ENCODE data around the gene TSPAN9.

The TSPAN9 gene

DNA sequence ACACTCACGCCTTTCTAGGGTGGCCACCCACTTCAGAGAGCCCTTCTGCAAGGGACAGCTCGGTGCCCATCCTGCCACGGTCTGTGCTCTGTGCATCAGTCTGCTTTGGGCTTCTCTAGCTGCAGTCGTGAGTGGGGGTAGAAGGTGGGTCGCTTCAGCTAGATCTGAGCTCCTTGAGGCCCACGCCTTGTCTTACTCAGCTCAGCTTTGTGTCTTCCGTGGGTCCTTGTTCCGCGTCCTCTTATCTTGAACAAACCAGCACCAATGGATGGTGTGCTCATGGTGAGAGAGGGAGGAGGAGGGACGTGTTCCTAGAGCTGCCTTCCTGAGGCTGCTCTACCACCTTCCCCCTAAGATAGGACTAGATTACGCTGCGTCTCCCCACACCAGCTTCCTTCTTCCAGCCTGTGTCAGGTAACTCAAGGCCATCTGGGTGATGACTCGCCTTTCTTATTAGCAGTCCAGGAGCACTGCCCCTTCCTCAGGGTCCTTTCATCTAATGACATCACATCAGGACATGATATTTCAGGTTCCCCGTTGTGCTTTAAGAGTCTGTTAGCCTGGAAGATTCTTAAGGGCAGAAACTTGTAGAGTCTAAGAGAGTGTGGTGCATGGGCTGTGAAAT lies 118.8 kb downstream of the TSPAN9 start:
- no peak for DNase-seq

DNA sequence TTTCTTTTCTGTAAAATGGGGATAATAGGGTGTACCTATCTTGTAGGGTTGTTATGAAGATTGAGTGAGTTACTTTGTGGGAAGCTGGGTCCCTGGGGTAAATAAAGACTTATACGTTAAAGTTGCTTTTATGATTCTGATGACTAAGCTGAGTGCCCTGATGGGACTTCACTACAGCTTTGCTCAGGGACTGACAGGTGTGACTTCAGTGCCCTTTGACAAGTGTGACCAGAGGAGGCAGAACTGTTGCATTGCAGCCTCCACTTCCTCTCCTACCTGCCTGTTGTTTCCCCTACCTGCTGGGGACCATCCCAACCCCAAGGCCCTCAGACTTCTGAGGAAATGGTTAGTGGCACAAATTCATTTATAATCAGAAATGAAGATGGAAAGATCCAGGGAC lies 119.3 kb downstream of the TSPAN9 start:
- DNase-seq: no peak

DNA sequence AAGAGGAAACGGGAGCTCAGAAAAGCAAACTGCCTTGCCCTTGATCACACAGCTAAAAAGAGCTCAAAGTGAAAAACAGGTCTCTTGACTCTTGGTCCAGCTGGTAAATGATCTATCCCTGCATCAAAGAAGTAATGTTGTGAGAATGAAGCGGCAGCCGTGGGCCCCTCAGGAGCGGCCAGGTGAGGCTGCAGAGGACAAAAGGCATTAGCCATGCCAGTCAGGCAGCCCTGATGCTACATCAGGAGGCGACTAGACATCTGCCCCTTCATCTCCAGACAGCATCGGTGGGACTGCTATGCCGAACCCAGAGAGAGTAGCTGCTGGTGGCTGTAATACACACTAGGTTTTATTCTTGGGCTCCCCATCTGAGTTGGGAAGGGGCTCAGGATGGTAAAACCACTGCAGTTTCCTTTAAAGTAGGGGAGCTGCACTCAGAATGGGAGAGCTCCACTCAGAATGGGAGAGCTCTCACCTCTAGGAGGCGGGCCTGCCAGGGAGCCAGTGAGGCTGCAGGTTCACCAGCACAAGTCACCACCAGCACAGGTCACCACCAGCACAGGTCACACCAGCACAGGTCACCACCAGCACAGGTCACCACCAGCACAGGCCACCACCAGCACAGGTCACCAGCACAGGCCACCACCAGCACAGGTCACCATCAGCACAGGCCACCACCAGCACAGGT lies 120.1 kb downstream of the TSPAN9 start:
- no peak for DNase-seq

DNA sequence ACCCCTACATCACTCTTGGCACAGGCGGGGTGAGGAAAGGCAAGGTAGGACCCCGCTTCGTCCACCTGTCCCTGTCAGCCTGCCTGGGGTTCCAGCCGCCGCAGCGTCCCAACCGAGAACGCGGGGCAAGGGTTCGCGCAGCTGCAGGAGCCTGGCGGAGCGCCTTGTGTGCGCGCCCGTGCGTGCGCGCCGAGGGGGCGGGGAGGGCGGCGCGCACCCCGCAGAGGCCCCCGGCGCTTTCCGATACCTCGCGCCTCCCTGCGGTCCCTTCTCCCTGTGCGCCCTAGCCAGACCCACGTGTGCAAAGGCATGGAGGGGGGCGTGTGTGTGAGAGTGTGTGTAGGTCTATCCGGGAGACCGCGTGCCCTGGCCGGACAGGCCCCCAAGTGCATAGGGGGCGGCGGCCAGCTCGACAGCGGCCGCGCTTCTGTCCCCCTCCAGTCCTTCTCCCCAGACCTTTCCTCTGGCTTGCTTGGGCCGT lies 122.4 kb downstream of the TSPAN9 start:
- DNase-seq: no peak

DNA sequence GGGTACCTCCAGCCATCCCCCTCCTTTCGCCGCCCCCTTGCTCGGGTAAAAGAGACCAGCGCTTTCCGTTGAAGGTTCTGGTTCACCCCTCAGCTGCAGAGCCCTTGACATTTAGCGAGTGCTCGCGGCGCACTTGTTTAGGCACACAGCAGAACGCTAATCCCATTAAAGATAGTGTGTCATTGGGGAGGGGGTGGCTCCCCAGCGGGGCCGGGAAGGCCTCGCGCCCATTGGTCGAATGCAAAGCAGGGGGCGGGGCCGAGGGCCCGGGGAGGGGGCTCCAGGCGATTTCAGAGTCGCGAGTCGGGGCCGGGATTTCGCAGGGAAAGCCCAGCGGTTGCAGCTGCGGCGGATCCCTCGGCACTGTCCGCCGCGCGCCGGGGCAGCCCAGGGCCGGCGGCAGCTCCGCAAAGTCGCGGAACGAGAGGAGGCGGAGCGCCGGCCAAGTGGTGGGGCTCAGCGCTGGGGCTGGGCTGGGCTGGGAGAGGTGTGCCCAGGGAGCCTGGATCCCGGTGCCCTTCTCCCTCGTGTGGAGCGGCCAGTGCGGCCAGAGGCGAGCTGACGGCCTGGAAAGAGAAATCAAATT lies 122.9 kb downstream of the TSPAN9 start:
- no peak for DNase-seq

DNA sequence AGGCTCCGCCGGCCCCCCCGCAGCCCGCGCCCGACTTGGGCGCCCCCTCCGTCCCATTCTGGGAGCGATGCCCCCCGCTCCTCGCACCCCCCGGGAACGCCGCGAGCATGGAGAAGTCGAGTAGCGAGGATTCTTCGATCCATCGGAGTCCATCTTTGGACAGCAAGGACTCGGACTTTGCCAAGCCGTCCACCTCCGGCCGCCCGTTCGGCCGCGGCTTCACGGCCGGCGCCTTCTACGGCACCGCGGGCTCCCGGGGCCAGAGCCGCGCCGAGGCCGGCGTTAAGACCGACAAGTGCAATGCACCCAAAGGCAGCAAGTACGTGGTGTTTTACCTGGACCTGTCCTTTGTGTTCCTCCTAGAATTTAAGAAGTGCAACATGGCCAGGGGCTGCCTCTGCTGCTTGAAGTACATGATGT lies 123.6 kb downstream of the TSPAN9 start:
- DNase-seq: no peak

DNA sequence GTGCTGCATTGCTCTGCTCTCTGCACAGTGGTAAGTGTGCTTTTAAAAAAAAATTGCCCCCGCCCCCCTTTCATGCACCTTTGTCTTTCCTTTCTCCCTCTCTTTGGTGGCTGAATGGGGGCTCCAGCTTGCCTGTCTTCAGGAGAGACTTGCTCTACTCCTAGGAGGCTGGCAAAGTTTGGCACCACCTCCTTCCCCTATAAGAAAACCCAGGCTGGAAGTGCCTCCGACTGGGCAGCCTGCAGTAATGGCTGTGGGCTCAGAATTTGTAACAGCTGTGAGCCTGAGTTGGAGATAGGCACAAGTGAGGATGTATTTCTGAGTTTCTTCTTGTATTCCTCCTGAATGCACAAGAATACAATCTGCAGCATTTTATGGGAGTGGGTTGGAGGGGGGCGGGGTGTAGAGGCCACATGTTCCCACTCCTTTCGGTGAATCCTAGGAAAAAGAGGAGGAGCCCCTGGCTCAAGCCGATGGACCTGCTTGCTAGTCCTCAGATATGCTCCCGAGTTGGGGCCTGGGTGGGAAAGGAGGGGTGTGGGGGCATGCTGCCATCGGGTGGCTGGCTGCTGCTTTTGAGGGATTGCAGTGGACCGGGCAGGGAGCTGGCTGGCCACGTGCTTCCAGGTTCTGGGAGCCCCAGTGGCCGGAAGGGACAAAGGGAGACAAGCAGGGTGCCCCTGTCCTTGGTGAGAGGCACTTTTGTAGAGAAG lies 124.3 kb downstream of the TSPAN9 start:
- no peak for DNase-seq

DNA sequence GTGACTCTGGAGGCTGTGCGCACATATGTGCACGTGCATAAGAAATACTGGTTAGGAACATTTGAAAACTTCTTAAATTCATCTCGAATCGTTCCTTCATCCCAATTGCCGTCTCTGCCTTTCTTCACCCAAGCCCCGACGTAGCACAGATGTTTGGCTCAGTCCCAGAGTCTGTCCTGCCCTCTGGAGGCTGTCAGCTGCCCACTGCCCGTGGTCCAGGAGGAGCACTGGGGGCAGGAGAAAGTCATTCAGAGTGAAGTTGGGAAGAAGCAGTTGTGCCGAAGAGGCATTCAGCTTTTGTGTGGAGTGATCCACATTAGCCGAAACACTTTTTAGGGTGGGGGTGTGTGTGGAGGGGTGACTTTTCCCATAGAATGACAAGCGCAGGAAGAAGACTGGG lies 124.9 kb downstream of the TSPAN9 start:
- no peak for DNase-seq

DNA sequence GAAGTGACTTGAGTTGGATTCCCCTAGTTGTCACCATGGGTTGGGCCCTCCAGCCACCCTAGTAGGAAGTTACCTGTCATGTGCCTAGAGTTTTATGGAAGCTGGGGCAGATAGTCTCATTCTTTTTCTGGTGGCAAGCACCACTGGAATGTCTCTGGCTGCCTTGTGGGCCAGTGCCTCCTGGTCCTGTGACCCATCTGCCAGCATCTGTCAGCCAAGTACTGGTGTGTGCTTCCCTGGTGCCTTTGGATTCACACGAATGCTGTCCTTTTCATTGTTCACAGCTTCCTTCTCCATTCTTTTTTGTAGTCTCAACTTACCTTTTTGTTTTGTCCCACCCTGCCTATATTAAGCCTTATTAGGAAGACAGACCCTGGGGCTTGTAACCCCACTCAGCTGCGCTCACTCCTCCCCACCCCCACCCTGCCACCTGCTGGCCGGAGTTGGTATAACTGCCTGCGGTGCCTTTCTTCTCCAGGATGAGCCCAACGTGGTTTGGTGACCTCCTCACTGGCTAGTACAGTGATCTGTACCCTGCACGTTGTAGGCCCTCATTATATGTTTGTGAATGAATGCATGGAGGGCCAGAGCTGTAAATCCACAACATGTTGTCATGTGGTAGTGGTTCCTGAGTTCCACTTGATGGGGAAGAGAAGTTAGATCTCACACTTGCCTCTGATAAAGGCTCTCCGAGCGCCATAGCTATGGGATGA lies 125.7 kb downstream of the TSPAN9 start:
- no peak for DNase-seq

DNA sequence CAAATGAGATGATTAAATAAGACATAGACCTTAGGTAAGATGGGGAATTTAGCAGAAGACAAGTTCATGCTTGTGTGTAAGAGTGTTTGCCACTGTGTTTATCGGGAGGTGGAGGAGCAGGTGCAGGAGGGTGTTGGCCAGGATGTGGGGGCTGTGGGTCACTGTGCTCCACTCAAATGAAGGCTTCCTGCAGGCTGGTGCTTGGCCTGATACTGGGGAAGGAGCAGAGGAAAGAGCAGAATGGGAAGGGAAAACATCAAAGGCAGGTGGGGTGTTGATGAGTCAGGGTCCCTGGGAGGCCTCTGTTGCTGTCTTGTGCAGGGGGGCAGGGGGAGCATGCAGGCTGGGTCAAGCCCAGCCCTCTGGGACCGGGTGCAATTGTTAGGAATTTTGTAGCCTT lies 126.5 kb downstream of the TSPAN9 start:
- DNase-seq: no peak

DNA sequence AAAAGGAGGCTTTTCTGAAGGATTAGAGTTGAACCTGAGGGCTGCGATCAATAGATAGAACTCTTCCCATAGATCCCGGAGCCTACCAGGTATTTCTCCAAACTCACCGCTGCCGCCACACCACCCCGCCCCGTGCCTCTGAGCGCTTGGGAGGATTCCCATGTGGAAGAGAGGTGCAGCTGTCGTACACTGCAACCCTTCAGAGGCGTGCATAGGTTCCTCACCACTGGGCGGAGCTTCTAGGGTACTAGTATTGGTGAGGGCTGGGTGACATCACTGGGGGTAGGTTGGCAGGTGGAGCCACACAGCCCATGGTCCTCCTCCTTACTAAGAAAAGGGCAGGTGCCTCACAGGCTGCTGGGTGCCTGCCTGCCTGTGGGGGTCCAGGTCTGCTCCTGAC lies 127.0 kb downstream of the TSPAN9 start:
- DNase-seq: no peak

DNA sequence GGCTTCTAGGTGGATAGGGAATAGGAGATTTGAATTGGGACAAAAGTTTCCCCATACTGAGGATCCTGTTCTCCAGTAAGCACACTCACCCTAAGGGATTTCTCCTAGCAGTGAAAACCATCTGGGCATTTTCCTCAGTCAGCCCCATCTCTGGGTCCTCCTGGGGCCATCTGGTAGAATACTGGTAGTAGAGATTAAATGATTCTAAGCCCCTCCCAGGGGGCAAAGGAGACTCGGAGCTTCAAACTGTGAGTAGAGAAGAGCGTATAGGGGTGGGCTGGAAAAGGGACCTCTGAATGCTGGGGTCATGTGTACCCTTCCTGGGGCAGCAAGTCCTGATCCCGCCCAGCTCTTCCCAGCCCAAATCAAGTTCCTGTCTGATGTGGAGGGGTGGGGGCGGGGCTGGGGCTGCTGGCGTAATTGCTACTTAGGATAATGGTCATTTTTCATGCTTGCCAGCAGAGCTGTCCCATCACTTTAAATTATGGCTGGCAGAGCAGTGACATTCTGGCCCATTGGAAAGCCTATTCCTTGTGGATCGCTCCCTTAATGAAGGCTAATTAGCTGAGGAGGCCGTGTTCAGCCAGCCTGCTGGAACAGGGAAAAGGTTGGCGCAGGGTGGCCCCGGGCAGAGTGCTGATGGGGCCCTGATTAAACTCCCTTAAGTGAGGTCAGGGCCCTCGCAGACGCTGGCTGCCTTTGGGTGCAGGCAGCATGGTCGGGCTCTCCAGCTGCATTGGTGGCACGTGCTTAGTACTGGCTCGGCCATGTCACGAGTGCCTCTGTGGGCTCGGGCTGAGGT lies 127.8 kb downstream of the TSPAN9 start:
- no peak for DNase-seq

DNA sequence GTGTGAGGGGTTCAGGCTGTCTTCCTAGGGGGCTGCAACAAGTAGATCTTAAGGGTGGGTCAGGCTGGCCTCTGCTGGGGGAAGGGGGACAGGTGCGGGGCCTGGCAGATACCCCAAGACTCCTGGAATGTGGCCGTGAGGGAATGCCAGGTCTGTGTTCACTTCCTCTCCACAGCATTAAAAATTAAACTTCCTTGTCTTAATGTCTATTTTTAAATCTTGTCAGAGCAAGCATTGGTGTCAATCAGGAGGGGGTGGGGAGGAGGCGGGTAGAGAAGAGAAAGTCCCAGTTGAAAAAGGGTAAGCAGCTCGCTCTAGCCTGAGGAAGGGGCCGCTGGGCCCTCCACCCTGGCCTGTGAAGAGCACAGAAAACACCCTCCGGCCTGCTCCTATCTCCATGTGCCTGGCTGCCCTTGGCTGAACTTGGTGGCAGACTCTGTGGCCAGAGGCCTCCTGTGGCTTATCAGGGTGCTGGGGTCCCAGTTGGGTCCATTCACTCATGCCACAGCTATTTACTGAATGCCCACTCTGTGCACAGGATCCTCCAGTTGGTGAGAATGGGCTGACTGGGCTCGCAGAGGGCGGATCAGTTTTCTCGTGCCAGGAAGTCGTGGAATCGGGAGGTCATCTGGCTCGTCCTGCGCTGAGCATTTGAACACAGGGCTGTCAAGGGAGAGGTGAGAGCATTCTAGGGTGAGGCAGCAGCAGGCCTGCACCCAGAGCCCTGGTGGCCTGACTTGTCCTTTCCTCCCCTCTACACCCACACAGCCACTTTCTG lies 128.8 kb downstream of the TSPAN9 start:
- DNase-seq: no peak

DNA sequence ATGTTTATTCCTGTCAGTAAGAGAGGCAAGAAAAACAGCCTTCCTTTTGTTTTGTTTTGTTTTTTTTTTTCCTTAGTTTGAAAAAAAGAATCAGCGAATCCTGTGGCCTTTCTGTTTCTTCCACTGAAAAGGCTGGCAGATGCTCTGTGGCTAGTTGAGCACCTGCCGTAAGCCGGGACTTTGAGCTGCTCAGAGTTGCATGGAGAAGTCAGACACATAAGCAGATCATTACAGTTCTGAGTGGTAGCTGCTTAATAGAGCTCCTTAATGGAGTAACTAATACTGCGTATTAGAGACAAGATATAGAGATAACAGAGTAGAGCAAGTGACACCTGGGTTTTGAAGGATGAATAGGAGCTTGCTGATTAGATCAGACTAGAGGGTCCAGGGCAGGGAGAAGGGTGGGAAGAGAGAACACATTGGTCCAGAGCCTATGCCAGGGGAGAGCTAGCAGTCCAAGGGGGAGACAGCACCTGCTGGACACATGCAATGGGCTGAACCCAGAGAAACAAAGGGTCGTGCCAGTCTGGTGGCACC lies 129.4 kb downstream of the TSPAN9 start:
- DNase-seq: no peak

DNA sequence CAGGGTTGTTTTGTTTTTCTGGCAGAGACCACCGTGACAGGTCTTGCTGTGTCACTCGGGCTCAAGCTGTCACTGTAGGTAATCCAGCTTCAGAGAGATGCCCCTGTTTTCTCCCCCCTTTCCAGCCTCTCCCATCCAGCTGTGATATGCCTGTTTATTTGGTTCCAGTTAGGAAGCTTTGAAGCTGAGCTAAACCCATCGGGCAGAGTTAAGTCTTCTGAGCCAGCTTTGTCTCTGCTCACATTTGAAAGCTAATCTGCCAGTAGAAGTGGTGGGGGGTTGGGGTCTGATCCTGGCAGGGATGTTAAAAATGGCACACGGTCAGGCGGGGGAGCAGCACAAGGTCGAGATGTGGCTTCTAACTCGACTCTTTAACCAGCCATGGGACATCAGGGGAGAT lies 130.0 kb downstream of the TSPAN9 start:
- DNase-seq: no peak

DNA sequence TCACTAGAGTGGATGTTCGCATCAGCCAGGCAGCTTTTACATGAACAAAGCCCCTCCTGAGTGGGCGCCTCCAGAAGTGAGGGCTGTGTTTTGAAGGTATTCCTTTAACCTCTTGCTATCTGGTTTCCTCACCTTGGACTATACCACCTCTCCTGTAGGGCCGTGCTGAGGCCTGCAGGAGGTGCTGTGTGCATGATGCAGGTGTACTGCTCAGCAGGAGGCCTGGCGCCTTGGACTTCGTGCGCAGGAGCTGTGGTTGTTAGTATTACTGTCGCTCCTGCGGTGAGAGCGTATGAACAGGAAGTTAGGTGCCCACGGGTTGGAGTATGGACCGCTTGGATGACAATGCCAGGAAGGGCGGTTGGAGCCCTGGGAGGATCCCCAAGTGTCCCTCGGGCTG lies 130.7 kb downstream of the TSPAN9 start:
- no peak for DNase-seq

DNA sequence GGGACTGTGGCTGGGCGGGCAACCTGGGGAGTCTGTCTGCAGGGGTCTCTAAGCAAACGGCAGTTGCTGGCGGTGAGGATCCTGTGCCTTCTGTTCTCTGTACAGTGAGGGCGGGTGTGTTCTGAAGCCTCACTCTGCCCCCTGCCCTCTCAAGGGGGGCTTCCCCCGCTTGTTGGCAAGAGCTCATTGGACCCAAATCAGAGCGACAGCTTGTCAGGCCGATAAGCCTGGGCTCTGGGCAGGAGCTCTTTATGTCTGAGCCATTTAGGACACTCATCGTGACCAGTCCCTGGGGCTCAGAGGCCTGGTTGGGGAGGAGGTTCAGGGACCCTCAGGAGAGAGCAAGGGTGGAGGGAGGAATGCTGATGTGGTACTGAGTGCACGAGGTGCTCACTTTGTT lies 136.0 kb downstream of the TSPAN9 start:
- no peak for DNase-seq

DNA sequence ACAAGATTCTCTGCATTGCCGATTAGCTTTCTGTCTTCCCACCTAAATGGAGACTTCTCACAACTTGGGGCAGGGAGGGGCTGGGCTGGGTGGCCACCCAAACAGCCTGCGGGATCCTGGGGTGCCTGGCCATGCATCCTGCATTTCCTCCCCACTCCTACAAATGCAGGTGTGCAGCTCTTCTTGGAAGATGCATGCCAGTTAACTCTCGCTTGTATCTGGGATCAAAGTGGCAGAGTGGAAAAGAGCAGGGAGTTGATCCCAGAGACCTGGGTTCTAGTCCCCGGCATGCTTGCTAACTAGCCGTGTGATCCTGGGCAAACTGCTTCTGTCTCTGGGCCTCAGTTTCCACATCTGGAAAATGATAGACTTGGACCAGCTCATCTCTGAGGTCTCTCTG lies 136.6 kb downstream of the TSPAN9 start:
- no peak for DNase-seq

DNA sequence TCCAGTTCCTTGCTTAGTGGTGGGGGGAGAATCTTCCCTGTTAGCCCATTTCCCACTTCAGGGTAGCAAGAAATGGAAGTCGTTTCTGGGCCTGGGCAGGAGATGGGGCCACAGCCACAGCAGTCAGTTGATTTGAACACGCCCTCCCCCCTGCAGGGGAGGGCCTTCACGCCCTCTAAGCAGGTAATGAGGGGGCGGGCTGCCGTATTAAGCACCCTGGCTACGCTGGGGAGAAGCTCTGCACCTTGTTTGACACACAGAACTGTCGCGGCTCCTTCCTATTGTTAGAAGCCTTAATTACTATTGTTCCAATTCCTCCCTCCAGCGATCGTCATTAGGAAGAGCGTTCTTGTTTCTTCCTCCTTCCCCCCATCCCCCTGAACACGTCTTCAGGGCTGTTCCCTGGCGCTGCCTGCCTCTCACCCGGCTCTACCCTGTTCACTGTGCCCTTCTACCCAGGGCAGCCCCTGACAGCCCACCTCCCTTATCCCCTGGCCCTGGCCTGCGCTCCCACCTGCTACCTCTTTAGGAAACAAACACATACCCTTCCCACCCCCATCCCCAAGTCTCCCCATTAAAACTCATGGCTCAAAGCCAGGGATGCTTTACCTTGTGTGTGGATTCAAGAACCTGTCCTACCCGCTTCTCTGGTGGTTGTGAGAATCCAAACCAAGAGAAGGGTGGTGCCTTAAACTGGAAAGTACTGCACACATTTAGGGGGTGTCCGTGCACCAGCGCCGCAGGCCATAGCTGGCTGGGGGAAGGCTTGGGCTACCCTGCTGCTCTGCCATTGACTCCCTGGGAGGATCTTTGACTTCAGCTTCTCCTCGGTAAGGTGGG lies 137.6 kb downstream of the TSPAN9 start:
- no peak for DNase-seq

DNA sequence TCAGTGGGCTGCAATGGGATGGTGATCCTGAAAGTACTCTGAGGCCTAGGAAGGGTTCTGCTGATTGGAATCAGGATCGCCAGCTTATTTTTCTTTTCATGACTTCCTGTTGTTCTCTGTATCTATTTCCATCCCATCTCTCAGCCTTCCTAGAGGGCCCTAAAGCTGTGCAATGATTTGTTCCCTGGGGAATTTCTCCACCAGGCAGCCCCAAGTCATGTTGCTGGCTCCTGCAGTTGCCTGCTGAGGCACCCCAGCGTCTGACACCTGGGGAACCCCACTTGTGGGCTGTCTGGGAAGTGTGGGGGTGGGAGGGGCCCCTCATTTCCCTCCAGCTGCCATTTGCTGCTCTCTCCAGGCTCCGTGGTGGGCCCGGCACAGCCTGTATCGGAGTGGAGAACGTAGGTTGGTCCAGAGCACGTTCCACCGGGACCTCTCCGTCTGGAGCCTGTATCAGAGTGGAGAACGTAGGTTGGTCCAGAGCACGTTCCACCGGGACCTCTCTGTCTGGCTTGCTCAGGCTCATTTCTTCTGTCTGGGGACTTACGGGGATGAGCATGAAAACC lies 138.3 kb downstream of the TSPAN9 start:
- DNase-seq: no peak
